ENCODE measurements around the gene GIT2.
"Not testable (repeated sequence)": the region's sequence is repeated elsewhere in the genome, so short reads cannot be mapped to it uniquely, and the experiment has no call there.

Gene GIT2

GRCh38 chr12:110002676-110003515 lies 6.7 kb upstream of the GIT2 start:
- no peak for DNase-seq

DNA sequence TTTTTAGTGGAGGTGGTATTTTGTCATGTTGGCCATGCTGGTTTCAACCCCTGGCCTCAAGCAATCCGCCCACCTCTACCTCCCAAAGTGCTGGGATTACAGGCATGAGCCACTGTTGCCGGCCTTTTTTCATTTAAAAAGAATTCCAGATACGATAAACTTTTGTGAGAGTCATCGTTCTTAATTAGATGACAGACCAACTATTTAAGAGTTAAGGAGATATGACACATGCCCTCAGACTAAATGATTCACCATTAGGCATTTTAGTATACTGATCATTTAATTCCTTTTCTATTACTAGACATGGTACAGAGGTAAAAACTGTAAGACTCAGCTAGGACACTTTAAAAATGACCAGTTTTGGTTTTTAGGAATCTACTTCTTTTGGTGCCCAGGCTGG lies 5.4 kb upstream of the GIT2 start:
- no peak for DNase-seq

- no peak for DNase-seq
These were observed 3.9 kb upstream of the GIT2 start for GRCh38 chr12:109999983-110000505.

GRCh38 chr12:109999649-109999971 lies 3.4 kb upstream of the GIT2 start:
- no peak for DNase-seq

- peak; percentile 73 to 90 for DNase-seq
These were observed 2.9 kb upstream of the GIT2 start, which contains the start of gene ANKRD13A for GRCh38 chr12:109998904-109999648. Gene ANKRD13A, plus strand, starts transcription at chr12:109999430. Its CDS starts 259 bp downstream, at chr12:109999689.

- DNase-seq, result no peak
These were observed 2.2 kb upstream of the GIT2 start for GRCh38 chr12:109998241-109998903.

- DNase-seq, result no peak
These were observed 1.2 kb upstream of the GIT2 start for GRCh38 chr12:109997393-109997792.

GRCh38 chr12:109996483-109996853 lies 300 bp upstream of the GIT2 start:
- no peak for DNase-seq

DNA sequence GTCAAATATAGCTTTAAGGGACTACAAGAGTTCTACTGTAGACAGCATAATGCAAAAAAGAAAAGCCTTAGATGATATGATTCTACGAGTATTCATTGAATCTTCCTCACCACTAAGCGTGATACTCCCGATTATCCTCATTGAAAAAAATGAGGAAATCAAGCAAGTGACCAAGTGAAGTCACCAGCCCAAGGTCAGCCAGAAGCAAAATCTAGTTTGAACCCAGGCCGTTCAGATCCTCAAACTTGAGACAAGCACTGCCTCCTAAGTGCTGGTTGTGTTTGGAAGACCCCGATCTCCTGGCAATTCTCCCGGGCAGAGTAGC lies 845 bp downstream of the GIT2 start:
- DNase-seq, result no peak

- DNase-seq, result no peak
These were observed 1.6 kb downstream of the GIT2 start for GRCh38 chr12:109994401-109995175.

DNA sequence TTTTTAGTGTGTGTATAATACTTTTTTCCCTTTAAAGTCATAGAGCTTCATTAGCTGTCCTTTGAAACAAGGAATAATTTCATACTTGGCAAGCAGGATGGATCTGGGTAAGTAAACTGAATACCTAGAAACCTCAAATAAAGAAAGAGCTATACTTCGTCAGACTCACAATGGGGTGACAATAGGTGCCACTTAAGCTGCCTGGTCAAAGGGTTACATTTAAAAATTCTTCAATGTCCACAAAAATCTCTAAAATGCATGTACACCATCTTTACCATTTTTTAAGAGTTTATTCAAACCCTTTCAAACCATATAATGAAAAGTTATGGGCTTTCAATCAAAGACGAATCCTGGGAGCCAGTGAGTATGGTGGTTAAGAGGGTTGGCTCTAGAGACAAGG lies 3.1 kb downstream of the GIT2 start:
- DNase-seq, result no peak

DNA sequence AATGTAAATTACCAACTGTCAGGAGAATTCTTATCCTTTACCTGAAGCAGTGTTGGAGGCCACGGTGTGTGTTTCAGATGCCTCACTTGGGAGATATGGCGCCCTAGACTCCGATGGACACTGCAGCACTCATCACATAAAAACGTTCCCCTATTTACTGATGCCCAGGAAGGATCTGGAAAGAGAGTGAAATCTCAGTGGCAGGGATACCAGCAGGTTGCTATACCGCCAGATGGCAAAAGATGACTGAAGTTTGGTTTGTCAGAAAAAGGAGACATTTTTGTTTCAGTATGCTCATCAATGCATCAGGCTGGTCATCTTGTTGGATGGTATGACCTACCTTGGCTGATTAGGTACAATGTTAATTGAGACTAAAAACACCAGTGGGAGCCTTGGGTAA lies 4.6 kb downstream of the GIT2 start:
- DNase-seq, result no peak

DNA sequence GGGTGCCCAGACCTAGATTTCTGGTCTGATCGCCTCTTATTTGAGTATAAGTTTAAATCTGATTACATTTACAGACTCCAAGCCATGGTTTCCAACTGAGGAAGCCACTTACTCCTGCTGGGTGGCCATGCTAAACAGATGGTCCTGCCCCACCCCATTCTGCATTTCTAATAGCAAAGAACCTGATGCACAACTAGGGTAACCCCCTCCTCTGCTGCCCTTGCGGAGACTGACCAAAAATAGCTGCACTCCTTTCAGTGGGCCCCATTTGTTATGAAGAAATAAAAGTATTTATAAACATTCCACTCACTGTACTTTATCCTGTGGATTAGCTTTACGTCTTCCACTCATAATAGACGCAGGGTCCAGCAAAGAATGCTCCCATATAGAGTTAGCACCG lies 6.8 kb downstream of the GIT2 start:
- DNase-seq, result no peak

- no peak for DNase-seq
These were observed 7.3 kb downstream of the GIT2 start for GRCh38 chr12:109988903-109989302.

GRCh38 chr12:109988274-109988673 lies 7.9 kb downstream of the GIT2 start:
- DNase-seq, result no peak

DNA sequence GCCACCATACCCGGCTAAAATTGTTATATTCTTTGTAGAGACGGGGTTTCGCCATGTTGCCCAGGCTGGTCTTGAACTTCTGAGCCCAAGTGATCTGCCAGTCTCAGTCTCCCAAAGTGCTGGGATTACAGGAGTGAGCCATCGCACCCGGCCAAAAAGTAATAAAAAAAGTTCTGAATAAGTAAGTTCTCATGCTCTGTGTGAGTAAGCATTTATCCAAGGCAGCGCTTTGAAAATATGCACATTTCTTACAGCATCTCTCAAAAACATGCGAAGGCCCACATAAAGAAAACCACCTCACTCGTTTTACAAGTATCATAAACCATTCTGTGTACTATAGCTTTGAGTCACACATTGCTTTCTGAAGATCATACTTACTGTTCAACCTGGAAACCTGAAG lies 8.6 kb downstream of the GIT2 start:
- no peak for DNase-seq

GRCh38 chr12:109986236-109986635 lies 9.9 kb downstream of the GIT2 start:
- DNase-seq, result not testable (repeated sequence)

DNA sequence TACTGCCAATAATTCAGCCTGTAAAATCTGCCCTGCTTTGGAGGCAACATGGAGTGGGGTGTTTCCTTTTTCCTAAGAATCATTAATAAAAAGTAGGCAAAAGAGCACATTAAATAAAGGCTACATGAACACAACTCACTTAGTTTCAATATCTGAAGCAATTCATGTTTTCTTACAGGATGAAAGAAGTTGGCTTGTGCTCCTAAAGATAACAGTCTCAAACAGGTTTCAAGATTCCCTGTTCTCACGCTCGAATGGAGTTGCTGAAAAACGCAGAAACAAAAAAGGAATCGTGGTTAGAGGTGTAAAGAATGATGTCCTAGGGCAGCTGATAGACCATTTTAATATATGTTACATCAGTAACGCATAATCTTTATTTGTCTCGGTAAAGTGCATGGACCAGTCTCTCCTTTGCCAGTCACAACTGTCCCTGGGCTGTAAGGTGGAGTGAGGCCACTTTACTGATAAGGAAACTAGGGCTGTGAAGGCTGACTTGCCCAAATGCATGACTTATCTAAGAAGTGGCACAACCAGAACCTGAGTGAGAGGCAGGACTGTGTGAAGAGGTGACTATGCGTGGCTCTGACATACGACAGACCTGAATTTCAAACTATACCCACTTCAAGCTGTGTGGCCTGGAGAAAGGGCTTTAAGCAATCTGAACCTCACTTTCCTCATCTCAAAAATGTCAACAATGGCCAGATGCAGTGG lies 12.6 kb downstream of the GIT2 start:
- DNase-seq, result no peak

- no peak for DNase-seq
These were observed 14.0 kb downstream of the GIT2 start for GRCh38 chr12:109982210-109982609.

GRCh38 chr12:109981311-109981710 lies 14.9 kb downstream of the GIT2 start:
- no peak for DNase-seq

- no peak for DNase-seq
These were observed 23.3 kb downstream of the GIT2 start for GRCh38 chr12:109972821-109973220.

- no peak for DNase-seq
These were observed 27.4 kb downstream of the GIT2 start for GRCh38 chr12:109968801-109969200.
